ENCODE data around the gene NRTN.

The NRTN gene

GRCh38 chr19:5790559-5791520 is 14.0 kb upstream of the NRTN start, which contains the start of gene DUS3L:
Gene DUS3L (minus strand): TSS chr19:5791163. CDS start chr19:5791141, 22 bp downstream.
- peak; percentile 96 for DNase-seq

GRCh38 chr19:5792224-5792623 is 12.6 kb upstream of the NRTN start:
- DNase-seq = no peak

GRCh38 chr19:5793188-5793587 is 11.7 kb upstream of the NRTN start:
- no peak for DNase-seq

GRCh38 chr19:5795382-5795919 is 9.4 kb upstream of the NRTN start:
- DNase-seq = no peak

- DNase-seq = no peak
Measured at GRCh38 chr19:5798244-5798643, 6.6 kb upstream of the NRTN start.

- no peak for DNase-seq
Measured at GRCh38 chr19:5799247-5800241, 5.3 kb upstream of the NRTN start.

GRCh38 chr19:5800361-5801270 is 4.3 kb upstream of the NRTN start:
- DNase-seq = no peak

GRCh38 chr19:5801796-5802619 is 2.9 kb upstream of the NRTN start:
- no peak for DNase-seq

GRCh38 chr19:5803441-5803751 is 1.5 kb upstream of the NRTN start:
- no peak for DNase-seq

GRCh38 chr19:5803752-5804515 is 933 bp upstream of the NRTN start:
- peak; percentile 78 for DNase-seq

- peak; percentile 41 for DNase-seq
Measured at GRCh38 chr19:5805462-5806132, 730 bp downstream of the NRTN start.

- DNase-seq = no peak
Measured at GRCh38 chr19:5806133-5806489, 1.2 kb downstream of the NRTN start.

GRCh38 chr19:5806905-5807304 is 2.0 kb downstream of the NRTN start:
- no peak for DNase-seq

GRCh38 chr19:5808120-5808816 is 3.4 kb downstream of the NRTN start:
- DNase-seq = no peak

- no peak for DNase-seq
Measured at GRCh38 chr19:5809053-5809452, 4.2 kb downstream of the NRTN start.

GRCh38 chr19:5809469-5809868 is 4.6 kb downstream of the NRTN start:
- no peak for DNase-seq

- no peak for DNase-seq
Measured at GRCh38 chr19:5811117-5811516, 6.2 kb downstream of the NRTN start.

GRCh38 chr19:5814123-5814851 is 9.4 kb downstream of the NRTN start:
- no peak for DNase-seq

- no peak for DNase-seq
Measured at GRCh38 chr19:5814852-5815246, 10.0 kb downstream of the NRTN start.
